Suprapubic skin (tissue), 4 donors: ENCODE data around the gene SCD5. TPM values are rescaled to one million over a fixed set of nuclear protein-coding genes. Genes with fewer than 3 reads are reported as not detected.

Source experiments
- DNase-seq, 2 donors: peaks; one replicate each; pipeline ENCODE4 v3.0.0-alpha.2; 2019; ENCODE audit warnings: low spot score in 2 of 2
- H3K27ac ChIP-seq: fragments of 200-600 bp; sonication (generic); one replicate; pipeline ENCODE4 v1.5.1; 2019
- H3K27me3 ChIP-seq: fragments of 200-600 bp; sonication (generic); one replicate; pipeline ENCODE4 v1.5.1; 2019
- H3K36me3 ChIP-seq: fragments of 200-600 bp; sonication (generic); one replicate; pipeline ENCODE4 v1.5.1; 2019
- H3K4me1 ChIP-seq: fragments of 200-600 bp; sonication (generic); one replicate; pipeline ENCODE4 v1.5.1; 2019
- H3K4me3 ChIP-seq: fragments of 200-600 bp; sonication (generic); one replicate; pipeline ENCODE4 v1.5.1; 2019; ENCODE audit warnings: mild to moderate bottlenecking
- H3K9me3 ChIP-seq: fragments of 200-600 bp; sonication (generic); one replicate; pipeline ENCODE4 v1.5.1; 2019
- EP300 ChIP-seq: sonication (generic); formaldehyde crosslinking; IDR thresholded peaks from one replicate; pipeline ENCODE4 v1.6.1; 2017; ENCODE audit warnings: antibody characterized with exemption
- POLR2A ChIP-seq, 2 donors: fragments of 450-650 bp; IDR thresholded peaks; one replicate each; pipeline ENCODE4 v1.6.1; 2017; ENCODE audit warnings: antibody characterized with exemption in 2 of 2, mild to moderate bottlenecking in 2 of 2, moderate library complexity in 2 of 2
- POLR2AphosphoS5 ChIP-seq, 3 donors: sonication (generic); formaldehyde crosslinking; IDR thresholded peaks; one replicate each; pipeline ENCODE4 v1.6.1; 2017; ENCODE audit warnings: antibody characterized with exemption in 3 of 3
- WGBS: methylation state at CpG from one replicate; pipeline ENCODE4 v1.1.5; 2018; 5-methylcytosine and 5-hydroxymethylcytosine counted together
- total RNA-seq, 4 donors: library from RNA; depleted of rRNA; stranded (reverse); fragments of >200 nt; gene quantifications; one replicate each; pipeline ENCODE4 v1.1.0, GENCODE V29; 2016
- TF ChIP-seq, protein P1 (sequence below), 2 donors: fragments of 200-600 bp in 1 of 2; fragments of 450-650 bp in 1 of 2; sonication (generic) in 1 of 2; IDR thresholded peaks; one replicate each; pipeline ENCODE4 v1.5.1; 2016 to 2019; ENCODE audit warnings: antibody characterized with exemption in 2 of 2, mild to moderate bottlenecking in 1 of 2, moderate library complexity in 1 of 2

Gene SCD5
- total RNA-seq, 4 donors from 2014 or later = 5.6 to 13.2 (median 7.6) TPM

DNA sequence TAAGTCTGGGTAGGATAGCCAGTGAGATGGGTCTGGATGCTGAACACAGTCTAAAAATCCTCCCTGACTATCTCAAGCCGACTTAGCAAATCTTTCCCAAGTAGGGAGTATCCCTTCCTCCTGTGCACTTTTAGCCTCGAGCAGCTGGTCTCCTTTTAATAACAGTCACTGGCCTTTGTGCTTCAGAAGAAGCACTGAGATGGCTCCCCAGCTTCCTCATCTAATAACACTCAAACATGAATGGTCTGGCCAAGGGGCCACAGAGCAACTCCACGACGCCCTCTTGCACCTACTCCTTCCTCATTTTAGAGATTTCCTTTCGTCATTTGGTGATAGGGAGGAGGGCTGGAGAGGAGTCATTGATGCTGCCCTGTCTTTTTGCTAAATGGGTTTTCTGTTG lies 158.1 kb downstream of the SCD5 start:
- Histone ChIP-seq H3K4me3 (no peak overlapping the region), H3K27me3 (no peaks in the 10 kb centered on the region)
- TF ChIP-seq EP300 (no peak), POLR2AphosphoS5 (IDR thresholded peaks at IDR 0.05) (no peak), POLR2A (IDR thresholded peaks at IDR 0.05) (no peak)
- TF ChIP-seq, protein P1, sequence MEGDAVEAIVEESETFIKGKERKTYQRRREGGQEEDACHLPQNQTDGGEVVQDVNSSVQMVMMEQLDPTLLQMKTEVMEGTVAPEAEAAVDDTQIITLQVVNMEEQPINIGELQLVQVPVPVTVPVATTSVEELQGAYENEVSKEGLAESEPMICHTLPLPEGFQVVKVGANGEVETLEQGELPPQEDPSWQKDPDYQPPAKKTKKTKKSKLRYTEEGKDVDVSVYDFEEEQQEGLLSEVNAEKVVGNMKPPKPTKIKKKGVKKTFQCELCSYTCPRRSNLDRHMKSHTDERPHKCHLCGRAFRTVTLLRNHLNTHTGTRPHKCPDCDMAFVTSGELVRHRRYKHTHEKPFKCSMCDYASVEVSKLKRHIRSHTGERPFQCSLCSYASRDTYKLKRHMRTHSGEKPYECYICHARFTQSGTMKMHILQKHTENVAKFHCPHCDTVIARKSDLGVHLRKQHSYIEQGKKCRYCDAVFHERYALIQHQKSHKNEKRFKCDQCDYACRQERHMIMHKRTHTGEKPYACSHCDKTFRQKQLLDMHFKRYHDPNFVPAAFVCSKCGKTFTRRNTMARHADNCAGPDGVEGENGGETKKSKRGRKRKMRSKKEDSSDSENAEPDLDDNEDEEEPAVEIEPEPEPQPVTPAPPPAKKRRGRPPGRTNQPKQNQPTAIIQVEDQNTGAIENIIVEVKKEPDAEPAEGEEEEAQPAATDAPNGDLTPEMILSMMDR (IDR thresholded peaks at IDR 0.05) = no peak

DNA sequence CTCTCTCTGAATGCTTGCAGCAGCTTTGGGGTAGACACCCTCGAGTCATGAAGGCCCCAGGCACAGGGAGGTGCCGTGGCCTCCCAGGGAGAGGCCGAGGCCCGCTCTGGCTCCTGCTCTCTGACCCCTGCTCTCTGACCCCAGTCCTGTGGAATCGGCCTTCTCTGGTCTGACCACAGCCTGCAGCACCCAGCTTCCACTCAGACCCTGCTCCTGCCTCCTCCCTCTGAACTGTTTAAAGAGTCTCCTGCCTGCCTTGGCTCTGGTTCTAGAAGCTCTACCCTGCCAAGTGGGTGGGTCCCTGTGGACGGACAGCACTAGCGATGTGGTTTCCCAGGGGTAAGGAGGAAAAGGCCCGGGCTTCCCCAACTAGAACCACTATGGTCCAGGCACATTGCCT lies 158.6 kb downstream of the SCD5 start:
- no peaks in the 10 kb centered on the region for H3K9me3 ChIP-seq
- H3K4me3 ChIP-seq = no peak overlapping the region
- TF ChIP-seq, protein P1 (IDR thresholded peaks at IDR 0.05) = no peak
- TF ChIP-seq POLR2AphosphoS5 (IDR thresholded peaks at IDR 0.05) (no peak), POLR2A (IDR thresholded peaks at IDR 0.05) (no peak), EP300 (no peak)
- DNase-seq = no peak
- no peak overlapping the region for H3K27ac ChIP-seq
- no peaks in the 10 kb centered on the region for H3K36me3 ChIP-seq
- WGBS = 61% methylated on average over 8 of the region's 8 CpGs
- no peaks in the 10 kb centered on the region for H3K27me3 ChIP-seq
- H3K4me1 ChIP-seq = peaks cover 3% of the 10 kb centered on the region

More for the DNA sequence above, 158.1 kb downstream of the SCD5 start:
- peaks cover 3% of the 10 kb centered on the region for H3K4me1 ChIP-seq
- DNase-seq = no peak
- H3K36me3 ChIP-seq = no peaks in the 10 kb centered on the region
- H3K9me3 ChIP-seq = no peaks in the 10 kb centered on the region
- 69% methylated on average over 5 of the region's 5 CpGs for WGBS
- no peak overlapping the region for H3K27ac ChIP-seq

DNA sequence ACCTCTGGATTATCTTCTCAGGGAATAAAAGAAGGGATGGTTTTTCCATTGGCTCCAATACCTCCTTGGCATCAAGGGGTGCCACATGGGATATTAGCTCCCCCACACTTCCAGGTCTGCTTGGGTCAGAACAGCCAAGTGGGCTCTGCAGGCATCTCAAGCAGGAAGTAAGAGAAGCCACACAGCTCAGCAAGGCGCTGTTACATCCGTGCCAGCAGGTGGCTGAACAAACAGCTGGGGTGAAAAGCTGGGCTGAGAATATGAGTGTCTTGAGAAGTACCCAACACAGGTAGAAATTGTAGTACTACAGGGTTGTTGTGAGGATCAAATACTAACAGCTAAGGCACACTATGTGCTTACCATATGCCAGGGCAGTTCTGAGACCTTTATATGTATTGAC lies 160.1 kb downstream of the SCD5 start:
- Histone ChIP-seq H3K36me3 (no peaks in the 10 kb centered on the region), H3K27me3 (no peaks in the 10 kb centered on the region), H3K9me3 (no peaks in the 10 kb centered on the region), H3K4me1 (peaks cover 3% of the 10 kb centered on the region), H3K27ac (no peak overlapping the region), H3K4me3 (no peak overlapping the region)
- WGBS = 85% methylated on average over 2 of the region's 2 CpGs
- no peak for DNase-seq
- TF ChIP-seq POLR2A (IDR thresholded peaks at IDR 0.05) (no peak), POLR2AphosphoS5 (IDR thresholded peaks at IDR 0.05) (no peak), EP300 (no peak)
- TF ChIP-seq, protein P1 (IDR thresholded peaks at IDR 0.05) = no peak

DNA sequence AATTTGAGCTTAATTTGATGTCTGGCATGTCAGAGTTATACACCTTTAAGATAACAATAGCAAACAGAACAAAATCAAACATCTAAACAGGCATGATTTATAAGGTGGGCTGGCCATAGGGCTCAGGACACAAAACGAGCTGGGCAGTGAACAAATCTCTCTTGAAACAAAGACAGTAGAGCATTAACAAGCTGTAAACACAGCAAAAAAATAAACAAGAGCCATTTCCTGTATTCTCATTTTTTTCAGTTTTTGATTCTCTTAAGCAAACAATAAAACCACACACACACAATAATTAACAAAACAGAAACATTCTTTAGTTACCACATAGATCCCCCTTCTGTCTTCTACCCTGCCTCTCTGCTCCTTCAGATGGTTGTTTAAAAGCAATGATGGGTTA lies 168.5 kb downstream of the SCD5 start:
- Histone ChIP-seq H3K4me1 (no peaks in the 10 kb centered on the region), H3K4me3 (no peak overlapping the region), H3K27me3 (no peaks in the 10 kb centered on the region), H3K36me3 (no peaks in the 10 kb centered on the region), H3K27ac (no peak overlapping the region), H3K9me3 (no peaks in the 10 kb centered on the region)
- DNase-seq = no peak
- TF ChIP-seq POLR2A (IDR thresholded peaks at IDR 0.05) = no peak
- TF ChIP-seq, protein P1 (IDR thresholded peaks at IDR 0.05) = no peak
- TF ChIP-seq POLR2AphosphoS5 (IDR thresholded peaks at IDR 0.05) = no peak
- no peak for TF ChIP-seq EP300
- 79% methylated on average over 1 of the region's 1 CpG for WGBS

DNA sequence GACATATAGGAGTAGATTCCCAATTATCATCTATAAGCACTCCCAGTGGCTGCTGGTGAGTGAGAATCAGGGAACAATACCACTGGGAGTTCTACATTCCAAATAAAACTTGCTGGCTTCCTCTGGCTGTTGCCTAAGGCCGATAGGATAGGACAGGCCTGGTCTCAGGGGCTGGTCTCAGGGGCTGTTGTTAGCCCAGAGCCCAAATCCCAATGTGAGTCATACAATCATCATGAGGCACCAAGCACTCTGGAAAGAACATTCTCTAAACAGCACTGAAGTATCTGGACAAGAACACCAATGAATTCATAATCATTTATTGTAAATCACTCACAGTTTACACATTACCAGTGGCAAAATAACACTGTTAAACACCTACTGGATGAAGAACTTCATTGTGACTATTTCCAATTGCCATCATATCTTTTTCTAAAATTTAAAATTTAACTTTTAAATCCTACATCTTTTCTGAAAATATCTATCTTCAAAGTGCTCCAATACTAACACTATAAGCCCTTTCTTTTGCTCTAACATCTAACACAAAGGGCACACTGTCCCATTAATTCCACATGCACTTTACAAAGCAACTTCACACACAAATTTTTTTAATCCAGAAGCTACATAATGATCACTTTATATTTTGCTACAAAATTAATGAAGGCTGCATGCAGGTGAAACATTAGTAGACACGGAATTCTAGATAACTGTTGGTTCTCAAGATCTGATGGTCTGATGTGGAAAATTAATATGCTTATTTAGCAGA lies 169.2 kb downstream of the SCD5 start:
- Histone ChIP-seq H3K4me1 (no peaks in the 10 kb centered on the region), H3K9me3 (no peaks in the 10 kb centered on the region), H3K4me3 (no peak overlapping the region), H3K27ac (no peak overlapping the region), H3K36me3 (no peaks in the 10 kb centered on the region), H3K27me3 (no peaks in the 10 kb centered on the region)
- no peak for DNase-seq
- TF ChIP-seq POLR2A (IDR thresholded peaks at IDR 0.05) (no peak), EP300 (no peak), POLR2AphosphoS5 (IDR thresholded peaks at IDR 0.05) (no peak)
- WGBS = 73% methylated on average over 2 of the region's 2 CpGs
